Activated naive CD8-positive, alpha-beta T cell treated with anti-CD3 and anti-CD28 coated beads, Interleukin-2, amount 50 U/mL, for 24 hours (primary cell): ENCODE results near the gene AP3S2.
A peak's percentile ranks its signal among the peaks of the same experiment; 100 is the strongest.

Experiments used
- ATAC-seq: fragments of 150-1000 bp; cut with Tn5 transposase; one replicate; pipeline ENCODE4 v1.10.0; 2021
- DNase-seq: peaks from one replicate; pipeline ENCODE4 v3.0.0; 2021
- H3K27ac Mint-ChIP-seq: one replicate; pipeline ENCODE4 v1.8.0; 2021; ENCODE audit warnings: mild to moderate bottlenecking, mixed read lengths
- H3K27me3 Mint-ChIP-seq: one replicate; pipeline ENCODE4 v1.8.0; 2021; ENCODE audit warnings: mixed read lengths
- H3K36me3 Mint-ChIP-seq: one replicate; pipeline ENCODE4 v1.8.0; 2021; ENCODE audit warnings: low read depth, mixed read lengths
- H3K4me1 Mint-ChIP-seq: one replicate; pipeline ENCODE4 v1.8.0; 2021; ENCODE audit warnings: mixed read lengths
- H3K4me3 Mint-ChIP-seq: one replicate; pipeline ENCODE4 v1.8.0; 2021; ENCODE audit warnings: mild to moderate bottlenecking, moderate library complexity, mixed read lengths
- H3K9me3 Mint-ChIP-seq: one replicate; pipeline ENCODE4 v1.8.0; 2021; ENCODE audit warnings: mixed read lengths

Gene AP3S2

GRCh38 chr15:89813381-89814111 lies 80.2 kb downstream of the AP3S2 start:
- Mint-ChIP-seq H3K4me1 (peaks cover 12% of the 10 kb centered on the region), H3K27me3 (peaks cover 47% of the 10 kb centered on the region), H3K27ac (no peak overlapping the region), H3K9me3 (peaks cover 5% of the 10 kb centered on the region), H3K4me3 (peak overlapping the region; percentile 56), H3K36me3 (peaks cover 2% of the 10 kb centered on the region)
- ATAC-seq (peak; percentile 17), DNase-seq (no peak)

DNA sequence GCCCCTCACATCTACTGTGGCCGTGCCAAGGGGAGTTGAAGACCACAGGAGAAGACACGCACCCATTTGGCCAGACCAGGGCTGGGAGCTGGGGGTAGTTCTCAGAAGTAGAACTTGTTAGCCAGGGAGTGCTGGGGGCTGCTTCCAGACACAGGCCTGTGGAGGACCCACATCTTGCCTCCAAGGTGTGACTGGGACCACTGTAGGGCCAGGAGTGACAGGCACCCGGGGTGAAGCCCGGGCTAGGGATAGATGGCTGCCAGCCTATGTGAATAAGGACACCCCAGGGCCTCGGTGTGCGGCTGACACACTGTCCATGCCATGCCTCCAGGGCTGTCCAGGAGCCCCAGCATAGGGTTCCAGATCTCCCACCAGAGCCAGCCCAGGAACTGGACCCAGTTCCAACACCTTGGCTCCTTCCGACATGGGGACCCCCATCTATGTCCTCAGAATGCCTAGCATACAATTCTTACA lies 80.9 kb downstream of the AP3S2 start:
- ATAC-seq (peak; percentile 11), DNase-seq (no peak)
- peaks cover 2% of the 10 kb centered on the region for H3K36me3 Mint-ChIP-seq
- H3K27me3 Mint-ChIP-seq, result peaks cover 46% of the 10 kb centered on the region
- H3K4me3 Mint-ChIP-seq, result no peak overlapping the region
- H3K4me1 Mint-ChIP-seq, result peaks cover 12% of the 10 kb centered on the region
- peaks cover 5% of the 10 kb centered on the region for H3K9me3 Mint-ChIP-seq
- no peak overlapping the region for H3K27ac Mint-ChIP-seq

GRCh38 chr15:89812011-89812846 lies 81.6 kb downstream of the AP3S2 start:
- no peak for DNase-seq
- H3K27me3 Mint-ChIP-seq, result peaks cover 39% of the 10 kb centered on the region
- H3K9me3 Mint-ChIP-seq, result peaks cover 5% of the 10 kb centered on the region
- peaks cover 12% of the 10 kb centered on the region for H3K4me1 Mint-ChIP-seq
- no peak overlapping the region for H3K27ac Mint-ChIP-seq
- H3K36me3 Mint-ChIP-seq, result peaks cover 2% of the 10 kb centered on the region
- peak; percentile 25 for ATAC-seq
- no peak overlapping the region for H3K4me3 Mint-ChIP-seq

DNA sequence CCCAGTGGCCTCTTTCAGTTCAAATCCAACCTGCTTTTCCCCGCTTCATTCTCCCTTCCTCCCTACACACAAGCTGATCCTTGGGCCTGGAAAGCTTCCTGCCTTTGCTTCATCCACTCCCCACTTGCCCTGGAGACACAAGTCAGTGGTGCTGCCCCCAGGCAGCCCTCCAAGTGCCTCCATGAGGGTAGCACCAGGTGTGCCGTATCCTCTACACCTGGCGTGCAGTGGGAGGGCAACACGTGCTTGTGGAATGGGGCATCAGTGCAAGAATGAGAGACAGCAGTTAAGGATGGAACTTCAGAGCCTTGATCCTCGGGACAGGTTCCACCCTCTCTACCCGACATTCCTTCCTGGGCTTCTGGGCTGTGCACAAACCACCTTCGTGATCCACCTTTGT lies 83.0 kb downstream of the AP3S2 start:
- DNase-seq (no peak), ATAC-seq (no peak)
- Mint-ChIP-seq H3K4me3 (no peak overlapping the region), H3K36me3 (peaks cover under 1% of the 10 kb centered on the region), H3K4me1 (peaks cover 12% of the 10 kb centered on the region), H3K27me3 (peaks cover 29% of the 10 kb centered on the region), H3K9me3 (peaks cover under 1% of the 10 kb centered on the region), H3K27ac (no peak overlapping the region)

DNA sequence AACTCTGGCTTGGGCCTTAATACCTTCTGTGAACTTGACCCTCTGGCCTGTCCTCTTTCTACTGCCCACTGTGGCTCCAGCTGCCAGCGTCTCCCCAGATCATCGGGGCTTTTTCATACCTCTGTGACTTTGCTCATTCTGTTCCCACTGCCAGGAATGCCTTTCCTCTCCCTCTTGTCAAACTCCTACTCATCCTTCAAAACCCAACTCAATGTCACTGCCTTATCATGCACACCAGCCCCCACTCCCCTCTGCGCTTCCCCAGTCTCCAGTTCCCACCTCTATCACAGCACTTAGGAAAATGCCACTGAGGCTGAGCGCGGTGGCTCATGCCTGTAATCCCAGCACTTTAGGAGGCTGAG lies 84.0 kb downstream of the AP3S2 start:
- Mint-ChIP-seq H3K4me3 (no peak overlapping the region), H3K9me3 (no peaks in the 10 kb centered on the region), H3K36me3 (no peaks in the 10 kb centered on the region), H3K27me3 (peaks cover 20% of the 10 kb centered on the region), H3K27ac (no peak overlapping the region), H3K4me1 (peaks cover 4% of the 10 kb centered on the region)
- DNase-seq, result no peak
- no peak for ATAC-seq

DNA sequence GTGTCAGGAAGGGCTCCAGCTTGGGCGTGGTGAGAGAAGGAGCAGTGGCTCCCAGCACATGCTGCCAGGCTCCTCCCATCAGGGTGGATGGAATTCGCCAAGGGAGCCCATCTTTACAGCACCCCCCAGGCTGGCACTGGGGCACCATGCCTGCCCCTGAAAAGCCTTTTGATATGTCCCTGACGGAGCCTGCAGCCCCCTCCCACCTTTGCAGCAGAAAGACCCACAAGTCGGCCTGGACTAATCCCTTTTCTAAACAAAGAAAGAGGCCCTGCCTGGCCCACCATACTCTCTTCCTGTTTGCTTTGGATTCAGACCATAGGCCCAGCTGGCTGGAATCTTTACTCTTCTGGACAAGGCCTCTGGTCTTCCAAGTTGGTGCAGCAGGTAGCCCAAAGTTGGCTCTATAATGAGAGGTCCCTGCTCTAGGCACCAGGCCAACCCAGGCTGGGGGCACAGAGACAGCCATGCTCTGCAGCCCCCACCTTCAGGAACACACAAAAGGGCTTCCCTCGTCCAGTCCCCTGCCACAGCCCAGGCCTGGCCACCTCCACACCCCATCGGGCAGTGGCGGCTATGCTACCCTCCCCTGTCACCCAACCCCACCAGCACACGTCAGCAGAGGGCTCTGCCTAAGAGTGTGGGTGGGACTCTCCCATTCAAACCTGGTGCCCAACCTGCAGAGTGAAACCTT lies 84.6 kb downstream of the AP3S2 start:
- no peaks in the 10 kb centered on the region for H3K36me3 Mint-ChIP-seq
- DNase-seq (no peak), ATAC-seq (no peak)
- no peak overlapping the region for H3K4me3 Mint-ChIP-seq
- H3K27ac Mint-ChIP-seq, result no peak overlapping the region
- H3K4me1 Mint-ChIP-seq, result peaks cover 4% of the 10 kb centered on the region
- H3K9me3 Mint-ChIP-seq, result no peaks in the 10 kb centered on the region
- H3K27me3 Mint-ChIP-seq, result peaks cover 17% of the 10 kb centered on the region

GRCh38 chr15:89808160-89808870 lies 85.5 kb downstream of the AP3S2 start:
- Mint-ChIP-seq H3K27ac (no peak overlapping the region), H3K4me1 (peaks cover 1% of the 10 kb centered on the region), H3K9me3 (no peaks in the 10 kb centered on the region), H3K27me3 (peaks cover 11% of the 10 kb centered on the region), H3K36me3 (no peaks in the 10 kb centered on the region), H3K4me3 (no peak overlapping the region)
- ATAC-seq (no peak), DNase-seq (no peak)

DNA sequence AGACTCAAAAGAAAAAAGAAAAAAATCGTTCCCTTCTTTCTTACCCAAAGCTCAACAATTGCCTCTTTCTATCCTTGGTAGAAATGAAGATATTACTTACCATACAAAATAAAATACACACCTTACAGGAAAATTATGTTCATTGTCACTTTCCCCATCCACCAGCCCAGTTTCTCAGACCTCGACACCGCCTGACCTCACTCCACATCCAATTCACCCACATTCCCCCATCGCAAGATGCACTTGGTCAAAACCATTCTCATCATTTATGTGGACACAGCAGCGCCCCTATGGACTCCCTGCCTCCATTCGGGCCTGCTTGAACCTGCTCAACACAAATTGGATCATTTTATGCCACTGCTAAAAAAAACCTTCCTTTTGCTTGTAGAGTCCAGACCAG lies 86.1 kb downstream of the AP3S2 start:
- DNase-seq (no peak), ATAC-seq (no peak)
- H3K4me3 Mint-ChIP-seq, result no peak overlapping the region
- H3K9me3 Mint-ChIP-seq, result no peaks in the 10 kb centered on the region
- peaks cover 8% of the 10 kb centered on the region for H3K27me3 Mint-ChIP-seq
- H3K4me1 Mint-ChIP-seq, result peaks cover 1% of the 10 kb centered on the region
- H3K36me3 Mint-ChIP-seq, result no peaks in the 10 kb centered on the region
- H3K27ac Mint-ChIP-seq, result no peak overlapping the region

GRCh38 chr15:89806559-89807550 lies 86.9 kb downstream of the AP3S2 start:
- no peak overlapping the region for H3K4me3 Mint-ChIP-seq
- DNase-seq (no peak), ATAC-seq (no peak)
- H3K9me3 Mint-ChIP-seq, result no peaks in the 10 kb centered on the region
- no peak overlapping the region for H3K27ac Mint-ChIP-seq
- H3K36me3 Mint-ChIP-seq, result no peaks in the 10 kb centered on the region
- H3K27me3 Mint-ChIP-seq, result peaks cover 6% of the 10 kb centered on the region
- H3K4me1 Mint-ChIP-seq, result no peaks in the 10 kb centered on the region

DNA sequence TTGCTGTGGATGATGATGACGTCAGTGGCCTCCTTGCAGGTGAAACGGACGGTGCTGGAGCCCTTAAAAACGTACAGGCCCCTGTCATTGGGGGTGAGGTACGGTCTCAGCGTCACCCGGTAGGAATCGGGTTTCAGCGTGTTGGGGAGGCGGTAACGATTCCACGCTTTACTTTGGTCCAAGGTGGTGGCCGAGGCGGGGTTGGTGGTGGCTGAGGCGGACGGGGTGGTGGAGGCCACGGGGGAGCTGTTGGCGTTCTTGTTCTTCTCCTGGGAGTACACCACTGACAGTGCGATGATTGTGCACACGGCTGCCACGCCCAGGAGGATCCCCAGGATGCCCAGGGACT lies 87.6 kb downstream of the AP3S2 start:
- Mint-ChIP-seq H3K27ac (no peak overlapping the region), H3K9me3 (no peaks in the 10 kb centered on the region), H3K27me3 (peaks cover 3% of the 10 kb centered on the region), H3K36me3 (no peaks in the 10 kb centered on the region), H3K4me1 (no peaks in the 10 kb centered on the region), H3K4me3 (no peak overlapping the region)
- ATAC-seq, result no peak
- no peak for DNase-seq

GRCh38 chr15:89805241-89806209 lies 88.3 kb downstream of the AP3S2 start:
- no peaks in the 10 kb centered on the region for H3K9me3 Mint-ChIP-seq
- no peaks in the 10 kb centered on the region for H3K4me1 Mint-ChIP-seq
- no peak for ATAC-seq
- H3K27me3 Mint-ChIP-seq, result peaks cover 2% of the 10 kb centered on the region
- H3K4me3 Mint-ChIP-seq, result no peak overlapping the region
- DNase-seq, result no peak
- H3K27ac Mint-ChIP-seq, result no peak overlapping the region
- no peaks in the 10 kb centered on the region for H3K36me3 Mint-ChIP-seq

DNA sequence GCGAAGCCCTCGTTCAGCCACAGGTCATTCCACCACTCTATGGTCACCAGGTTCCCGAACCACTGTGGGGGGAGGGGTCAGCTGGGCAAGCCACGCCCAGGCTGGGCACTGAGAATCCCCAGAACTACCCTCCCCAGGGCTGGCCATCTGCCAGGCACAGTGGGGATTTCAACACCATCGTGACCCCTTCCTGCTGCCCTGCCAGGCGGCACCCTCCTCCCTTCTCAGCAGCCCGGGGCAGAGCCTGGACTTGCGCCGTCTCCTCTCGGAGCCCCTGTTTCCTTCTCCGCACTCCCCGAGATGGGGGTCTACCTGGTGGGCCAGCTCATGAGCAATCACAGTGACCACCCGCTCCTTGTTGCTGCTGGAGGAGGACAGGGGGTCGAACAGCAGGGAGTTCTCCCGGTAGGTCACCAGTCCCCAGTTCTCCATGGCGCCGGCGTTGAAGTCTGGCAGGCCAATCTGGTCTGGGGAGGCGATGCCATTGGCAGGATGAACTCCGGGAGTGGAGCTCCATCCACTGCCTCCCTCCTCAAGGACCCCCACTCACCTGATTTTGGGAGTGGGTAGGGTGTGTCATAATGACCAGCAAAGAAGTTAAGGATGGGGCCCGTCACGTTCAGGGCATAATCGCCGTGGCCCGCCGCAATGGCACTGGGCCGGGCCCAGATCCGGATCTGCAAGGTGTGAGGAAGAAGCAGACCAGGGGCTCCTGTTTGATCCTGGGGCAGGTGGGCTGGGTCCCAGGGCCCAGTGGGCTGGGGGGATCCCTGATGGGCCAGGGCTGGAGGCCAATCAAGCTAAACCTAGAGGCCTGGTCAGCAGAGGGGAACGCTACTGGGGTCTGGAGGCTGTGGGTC lies 89.6 kb downstream of the AP3S2 start:
- ATAC-seq (no peak), DNase-seq (no peak)
- Mint-ChIP-seq H3K9me3 (no peaks in the 10 kb centered on the region), H3K36me3 (no peaks in the 10 kb centered on the region), H3K27ac (no peak overlapping the region), H3K27me3 (peaks cover 2% of the 10 kb centered on the region), H3K4me3 (no peak overlapping the region), H3K4me1 (no peaks in the 10 kb centered on the region)
